ENCODE measurements around the gene DUSP15. TPM values are rescaled to one million over a fixed set of nuclear protein-coding genes. Genes with fewer than 3 reads are reported as not detected.

Gene DUSP15
- total and polyA plus RNA-seq, 12 donors, result 0.90 to 7.2 (median 5.0) TPM

GRCh38 chr20:31839782-31840487, 30.4 kb downstream of the DUSP15 start:
- H3K4me1 ChIP-seq, result peaks cover 22 to 89% (median 56%) of the 10 kb centered on the region in 9 donors
- no peak for ATAC-seq
- DNase-seq, result no peak
- no peak for TF ChIP-seq CTCF (IDR thresholded peaks at IDR 0.05)
- peak overlapping the region in 4 of 10 donors; percentile 74 to 91 (median 88) for H3K27ac ChIP-seq
- WGBS, 2 donors, result 72 to 85% methylated on average over 5 of the region's 5 CpGs
- H3K36me3 ChIP-seq, result no peaks in the 10 kb centered on the region
- peaks cover 0 to 5% (median 0%) of the 10 kb centered on the region in 7 donors for H3K27me3 ChIP-seq
- intact Hi-C loops (cut with DNase I), result loop anchor here in 1 of 10 donors (10.0 kb wide), 1 partner anchor 245 kb away; no protein-coding TSS in a partner anchor
- H3K4me3 ChIP-seq, result no peak overlapping the region
- H3K9me3 ChIP-seq, result no peaks in the 10 kb centered on the region

GRCh38 chr20:31838646-31839292, 31.6 kb downstream of the DUSP15 start:
- intact Hi-C loops (cut with DNase I), result no loop called here
- ATAC-seq, result no peak
- TF ChIP-seq CTCF (IDR thresholded peaks at IDR 0.05), result no peak

GRCh38 chr20:31837896-31838397, 32.4 kb downstream of the DUSP15 start:
- no peak for TF ChIP-seq CTCF (IDR thresholded peaks at IDR 0.05)
- WGBS, 2 donors, result 48 to 58% methylated on average over 3 of the region's 3 CpGs
- Histone ChIP-seq H3K4me3 (no peak overlapping the region), H3K9me3 (no peaks in the 10 kb centered on the region), H3K36me3 (no peaks in the 10 kb centered on the region), H3K27ac (peak overlapping the region in 8 of 10 donors; percentile 44 to 91 (median 70)), H3K27me3 (peaks cover 0 to 9% (median 0%) of the 10 kb centered on the region in 7 donors), H3K4me1 (peaks cover 22 to 94% (median 59%) of the 10 kb centered on the region in 9 donors)
- intact Hi-C loops (cut with DNase I), result no loop called here
- DNase-seq, result no peak
- peak in 3 of 8 donors; percentile 3 to 10 (median 9) for ATAC-seq

More at GRCh38 chr20:31838646-31839292, 31.6 kb downstream of the DUSP15 start:
- no peaks in the 10 kb centered on the region for H3K9me3 ChIP-seq
- peaks cover 22 to 94% (median 56%) of the 10 kb centered on the region in 9 donors for H3K4me1 ChIP-seq
- peaks cover 0 to 9% (median 0%) of the 10 kb centered on the region in 7 donors for H3K27me3 ChIP-seq
- H3K4me3 ChIP-seq, result no peak overlapping the region
- H3K27ac ChIP-seq, result peak overlapping the region in 7 of 10 donors; percentile 64 to 91 (median 71)
- no peaks in the 10 kb centered on the region for H3K36me3 ChIP-seq
- no peak for DNase-seq
- 76 to 83% methylated on average over 9 of the region's 9 CpGs for WGBS, 2 donors

GRCh38 chr20:31836853-31837608, 33.3 kb downstream of the DUSP15 start:
- intact Hi-C loops (cut with DNase I), result no loop called here
- Histone ChIP-seq H3K9me3 (no peaks in the 10 kb centered on the region), H3K4me1 (peaks cover 20 to 87% (median 50%) of the 10 kb centered on the region in 9 donors), H3K4me3 (no peak overlapping the region), H3K27me3 (peaks cover 0 to 9% (median 0%) of the 10 kb centered on the region in 7 donors), H3K27ac (peak overlapping the region in 9 of 10 donors; percentile 24 to 91 (median 70)), H3K36me3 (no peaks in the 10 kb centered on the region)
- no peak for DNase-seq
- 67 to 72% methylated on average over 5 of the region's 5 CpGs for WGBS, 2 donors
- TF ChIP-seq CTCF (IDR thresholded peaks at IDR 0.05), result no peak
- ATAC-seq, result peak in 6 of 8 donors; percentile 15 to 46 (median 34)
